ENCODE results near the gene SYNJ2.

Gene SYNJ2

DNA sequence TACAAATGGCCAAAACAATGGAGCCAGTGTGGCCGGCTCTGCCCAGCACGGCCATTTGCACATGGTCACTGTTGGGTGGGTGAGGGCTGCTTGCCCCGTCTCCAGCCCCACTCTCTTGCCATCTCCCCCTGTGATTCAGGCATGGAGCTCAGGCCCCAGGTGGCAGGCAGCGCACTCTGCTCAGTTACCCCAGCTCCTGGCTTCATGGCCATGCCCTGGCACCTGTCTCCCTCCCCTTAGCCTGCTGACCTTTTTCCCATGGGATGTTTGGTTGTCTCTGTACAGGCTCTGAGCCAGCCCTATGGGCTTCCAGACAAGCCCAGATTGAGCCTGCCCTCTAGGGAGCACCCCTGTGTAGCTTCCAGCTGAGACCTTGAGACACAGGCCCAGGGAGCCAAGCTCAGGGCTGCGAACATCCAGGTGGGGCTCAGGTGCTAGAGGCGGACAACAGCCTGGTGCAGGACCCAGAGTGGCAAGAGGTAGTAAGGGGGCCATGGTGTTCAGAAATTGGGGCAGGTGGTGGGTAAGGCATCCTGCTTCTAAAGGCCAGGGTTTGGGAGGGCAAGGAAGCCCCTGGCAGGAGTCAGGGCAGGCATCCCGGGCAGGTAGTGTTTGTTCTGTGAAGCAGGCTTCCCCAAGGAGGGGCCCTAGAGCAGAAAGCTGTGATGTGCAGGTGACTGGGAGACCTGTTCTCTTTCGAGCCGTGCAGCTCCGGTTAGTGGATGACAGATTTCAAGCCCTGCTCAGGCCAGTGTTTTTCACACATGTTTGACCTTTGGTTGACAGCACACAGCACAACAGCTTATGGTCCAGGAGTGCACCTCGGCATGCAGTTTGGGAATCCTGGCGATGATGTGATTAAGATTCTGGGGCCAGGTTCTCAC lies 17.7 kb downstream of the SYNJ2 start:
- DNase-seq = no peak

DNA sequence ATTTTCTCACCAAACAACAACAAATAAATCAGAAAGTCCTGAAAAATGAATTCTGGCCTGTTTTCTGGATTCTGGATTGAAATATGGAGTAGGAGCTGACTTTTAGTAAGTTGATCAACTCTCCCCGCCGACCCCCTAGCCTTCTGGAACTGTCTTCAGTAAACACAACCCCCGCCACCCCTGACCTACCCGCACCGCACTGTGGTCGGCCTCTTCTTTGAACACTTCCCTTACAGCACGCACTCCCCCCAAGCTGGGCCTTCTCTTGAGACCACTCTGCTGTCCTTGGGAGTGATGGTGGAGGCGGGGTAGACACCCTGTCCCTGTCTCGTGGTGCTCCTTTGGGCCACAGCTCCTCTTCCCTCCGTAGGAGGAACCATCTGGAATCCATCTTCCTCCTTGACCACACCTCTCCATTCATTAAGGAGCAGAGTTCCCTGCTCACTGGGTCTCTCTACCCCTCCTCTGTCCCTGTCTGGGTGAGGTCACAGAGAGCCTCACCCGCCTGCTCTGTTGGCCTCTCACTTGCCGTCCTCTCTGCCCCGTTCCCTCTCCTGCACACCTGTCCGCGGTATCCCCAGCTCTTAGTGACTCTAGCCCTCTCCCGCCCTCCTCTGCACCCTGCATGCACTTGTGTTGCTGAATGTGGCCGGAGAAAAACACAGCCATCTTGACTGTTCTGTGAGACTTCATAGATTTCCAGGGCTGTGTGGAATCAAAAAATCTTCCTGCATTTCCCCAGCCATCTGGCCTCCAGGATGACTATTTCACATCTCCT lies 19.1 kb downstream of the SYNJ2 start:
- no peak for DNase-seq

DNA sequence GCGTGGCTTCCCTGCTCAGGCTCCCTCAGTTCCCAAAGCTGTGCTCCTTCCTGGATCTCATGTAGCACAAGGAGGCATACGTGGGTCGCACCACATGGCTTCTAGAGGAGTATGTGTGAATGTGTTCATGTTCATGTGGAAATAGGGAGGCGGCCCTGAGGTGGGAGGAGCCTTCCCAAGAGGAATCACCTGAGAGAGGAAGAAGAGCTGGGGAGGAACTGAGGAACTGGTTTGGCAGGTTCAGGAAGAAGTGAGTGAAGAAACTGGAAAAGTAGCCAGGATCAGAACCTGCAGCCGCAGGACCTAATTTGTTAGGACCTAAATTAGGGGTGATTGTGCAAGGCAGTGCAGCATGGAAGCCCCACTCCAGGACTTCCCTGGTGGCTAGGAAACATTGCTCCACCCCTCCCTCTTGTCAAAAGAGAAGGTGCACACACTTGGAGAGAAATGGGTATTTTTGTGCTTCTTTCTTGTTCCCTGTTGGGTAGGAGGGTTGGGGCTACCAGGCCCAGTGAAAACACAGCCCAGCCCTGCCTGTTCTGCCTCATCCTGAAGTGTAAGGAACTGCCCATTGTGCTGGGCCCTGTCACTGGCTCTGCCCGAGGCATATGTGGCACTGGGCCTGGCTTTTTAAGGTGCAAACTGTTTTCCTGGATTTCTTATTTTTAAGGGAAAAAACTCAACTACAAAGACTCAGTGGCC lies 20.7 kb downstream of the SYNJ2 start:
- no peak for DNase-seq

DNA sequence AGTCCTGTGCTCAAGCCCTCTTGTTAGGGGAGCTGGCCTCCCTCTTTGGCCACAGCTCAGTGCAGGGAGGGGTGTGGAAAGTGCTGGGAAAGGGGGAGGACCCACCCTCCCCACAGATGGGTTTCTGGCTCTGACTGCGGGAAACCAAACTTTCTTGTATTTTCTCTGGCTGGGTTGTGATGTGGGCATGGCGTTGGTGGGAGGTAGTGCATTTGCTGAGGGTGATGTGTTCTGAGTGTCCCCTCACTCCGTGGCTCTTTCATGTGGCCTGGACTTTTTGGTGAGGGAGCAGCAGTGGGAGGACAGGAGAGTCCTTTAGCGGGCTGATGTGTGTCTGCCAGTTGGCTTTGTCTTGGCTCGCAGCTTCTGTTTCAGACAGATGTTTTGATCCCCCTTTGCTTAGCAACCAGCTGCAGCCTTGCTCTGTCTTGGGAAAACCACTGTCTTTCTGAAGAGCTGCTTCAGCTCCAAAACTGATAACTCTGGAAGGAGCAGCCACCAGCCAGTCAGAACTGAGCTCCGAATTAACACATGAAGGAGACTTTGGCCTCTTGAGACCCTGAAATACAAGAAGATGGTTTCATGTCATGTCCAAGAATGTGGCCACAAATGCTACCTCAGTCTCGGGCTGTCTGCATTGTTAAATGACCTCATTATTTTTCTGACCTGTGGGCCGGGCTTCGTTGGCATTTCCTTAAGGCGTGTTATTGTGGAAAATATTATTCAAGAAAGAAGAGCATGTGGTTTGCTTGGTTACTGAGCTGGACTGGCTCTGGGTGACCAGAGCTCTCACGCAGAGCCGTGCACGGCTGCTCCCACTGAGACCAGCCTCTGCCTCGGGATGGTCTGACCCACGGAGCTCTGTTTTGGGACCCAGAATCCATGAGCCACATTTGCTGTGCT lies 21.5 kb downstream of the SYNJ2 start:
- no peak for DNase-seq

DNA sequence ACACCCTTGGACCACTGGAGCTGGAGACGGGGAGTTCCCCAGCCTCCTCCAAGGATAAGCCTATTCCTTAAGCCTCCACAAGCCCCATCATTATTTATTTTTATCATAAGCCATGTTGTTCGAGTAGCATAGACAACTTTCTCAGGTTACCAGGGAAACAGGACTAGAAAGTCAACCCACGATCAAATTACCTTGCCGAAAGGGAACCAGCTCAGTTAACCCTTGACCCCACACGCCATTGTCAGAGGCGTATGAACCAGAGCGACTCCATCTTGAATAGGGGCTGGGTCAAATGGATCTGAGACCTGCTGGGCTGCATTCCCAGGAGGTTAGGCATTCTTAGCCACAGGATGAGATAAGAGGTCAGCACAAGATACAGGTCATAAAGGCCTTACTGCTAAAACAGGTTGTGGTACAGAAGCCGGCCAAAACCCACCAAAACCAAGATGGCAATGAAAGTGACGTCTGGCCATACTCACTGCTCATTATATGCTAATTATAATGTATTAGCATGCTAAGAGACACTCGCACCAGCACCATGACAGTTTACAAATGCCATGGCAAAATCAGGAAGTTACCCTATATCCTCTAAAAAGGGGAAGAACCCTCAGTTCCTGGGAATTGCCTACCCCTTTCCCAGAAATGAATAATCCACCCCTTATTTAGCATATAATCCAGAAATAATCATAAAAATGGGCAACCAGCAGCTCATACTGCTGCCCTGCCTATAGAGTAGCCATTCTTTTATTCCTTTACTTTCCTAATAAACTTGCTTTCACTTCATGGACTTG lies 22.4 kb downstream of the SYNJ2 start:
- DNase-seq = no peak

DNA sequence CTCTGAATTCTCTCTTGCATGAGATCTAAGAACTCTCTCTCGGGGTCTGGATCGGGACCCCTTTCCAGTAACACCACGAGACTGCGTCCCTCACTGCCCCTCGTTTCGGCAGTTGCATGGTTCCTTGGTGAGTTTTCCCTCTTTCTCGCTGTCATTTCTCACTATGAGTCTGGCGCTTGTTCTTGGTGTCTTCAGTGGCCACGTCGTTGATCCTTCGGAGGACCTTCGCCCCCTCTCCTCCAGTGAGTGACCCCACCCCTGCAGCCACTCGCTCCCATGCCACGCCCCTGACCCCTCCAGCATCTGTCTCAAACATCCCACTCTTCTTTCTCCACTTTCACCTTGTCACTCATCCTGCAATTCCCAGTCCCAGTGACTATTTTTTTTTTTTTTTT lies 23.0 kb downstream of the SYNJ2 start:
- no peak for DNase-seq

DNA sequence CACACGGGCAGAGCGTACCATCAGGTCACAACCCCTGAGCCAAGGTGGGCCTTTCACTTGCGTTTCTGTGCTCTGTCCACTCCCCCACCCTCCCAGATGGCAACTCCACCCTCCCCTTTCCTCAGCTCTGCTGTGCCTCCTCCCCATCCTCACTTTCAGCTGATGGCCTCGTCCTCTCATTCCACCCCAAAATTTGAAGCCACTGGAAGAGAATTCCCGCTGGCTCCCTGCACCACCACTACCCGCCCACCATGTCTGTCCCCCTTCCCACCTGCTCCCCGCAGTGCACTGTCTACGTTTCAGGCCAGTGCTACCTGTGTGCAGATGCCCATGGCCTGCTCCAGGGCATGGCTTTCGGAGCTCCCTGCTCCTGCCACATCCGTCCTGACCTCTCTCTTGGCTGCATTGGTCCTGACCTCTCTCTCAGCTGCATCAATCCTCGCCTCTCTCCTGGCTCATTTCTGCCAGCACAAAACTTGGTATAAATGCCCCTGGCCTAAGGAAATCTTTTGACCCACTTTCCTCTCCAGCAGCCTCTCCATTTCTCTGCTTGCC lies 24.0 kb downstream of the SYNJ2 start:
- no peak for DNase-seq

DNA sequence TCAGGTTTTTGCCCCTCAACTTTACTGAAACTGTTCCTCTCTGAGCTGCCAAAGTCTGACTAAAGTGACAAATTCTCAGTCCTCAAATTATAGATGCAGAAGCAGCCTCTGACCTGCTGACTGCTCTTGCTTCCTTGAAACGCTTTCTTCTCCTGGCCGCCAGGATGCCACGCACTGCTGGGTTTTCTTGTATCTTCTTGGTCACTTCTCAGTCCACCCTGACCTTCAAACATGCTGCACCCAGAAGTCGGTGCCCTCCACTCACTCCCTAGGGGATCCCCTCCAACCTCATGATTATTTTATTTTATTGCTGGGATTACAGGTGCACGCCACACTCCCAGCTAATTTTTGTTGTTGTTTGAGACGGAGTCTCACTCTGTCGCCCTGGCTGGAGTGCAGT lies 24.7 kb downstream of the SYNJ2 start:
- no peak for DNase-seq

DNA sequence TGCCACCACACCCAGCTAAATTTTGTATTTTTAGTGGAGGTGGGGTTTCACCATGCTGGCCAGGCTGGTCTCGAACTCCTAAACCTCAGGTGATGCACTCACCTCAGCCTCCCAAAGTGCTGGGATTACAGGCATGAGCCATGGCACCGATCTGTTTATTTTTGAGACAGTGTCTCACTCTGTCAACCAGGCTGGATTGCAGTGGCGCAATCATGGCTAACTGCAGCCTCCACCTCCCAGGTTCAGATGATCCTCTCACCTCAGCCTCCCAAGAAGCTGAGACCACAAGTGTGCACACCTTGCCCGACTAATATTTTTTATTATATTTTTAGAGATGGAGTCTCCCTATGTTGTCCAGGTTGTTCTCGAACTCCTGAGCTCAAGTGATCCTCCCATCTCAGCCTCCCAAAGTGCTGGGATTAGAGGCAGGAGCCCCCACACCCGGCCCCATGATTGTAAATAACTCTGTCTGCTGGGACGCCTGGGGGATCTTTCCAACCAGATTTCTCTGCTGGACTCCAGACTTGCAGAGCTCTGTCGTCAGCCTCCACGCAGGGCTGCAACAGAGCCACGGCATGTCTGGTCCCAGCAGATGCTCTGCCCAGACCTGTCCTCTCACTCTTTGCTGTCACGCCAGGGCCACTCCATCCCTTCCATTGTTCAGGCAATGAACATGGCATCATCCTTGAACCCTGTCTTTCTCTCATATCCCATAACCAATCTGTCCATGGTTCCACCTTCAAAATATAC lies 25.3 kb downstream of the SYNJ2 start:
- DNase-seq = no peak

DNA sequence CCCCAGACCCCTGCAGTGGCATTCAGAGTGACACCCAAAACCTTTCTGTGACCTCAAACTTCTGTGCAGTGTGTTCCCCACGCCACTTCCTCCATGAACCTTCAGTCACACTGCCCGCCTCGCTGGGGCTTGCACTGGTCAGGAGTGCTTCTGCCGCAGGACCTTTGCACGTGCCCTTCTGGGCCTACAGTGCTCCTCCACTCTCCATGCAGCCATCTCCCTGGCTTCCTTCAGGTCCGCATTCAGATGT lies 27.1 kb downstream of the SYNJ2 start:
- DNase-seq = no peak

DNA sequence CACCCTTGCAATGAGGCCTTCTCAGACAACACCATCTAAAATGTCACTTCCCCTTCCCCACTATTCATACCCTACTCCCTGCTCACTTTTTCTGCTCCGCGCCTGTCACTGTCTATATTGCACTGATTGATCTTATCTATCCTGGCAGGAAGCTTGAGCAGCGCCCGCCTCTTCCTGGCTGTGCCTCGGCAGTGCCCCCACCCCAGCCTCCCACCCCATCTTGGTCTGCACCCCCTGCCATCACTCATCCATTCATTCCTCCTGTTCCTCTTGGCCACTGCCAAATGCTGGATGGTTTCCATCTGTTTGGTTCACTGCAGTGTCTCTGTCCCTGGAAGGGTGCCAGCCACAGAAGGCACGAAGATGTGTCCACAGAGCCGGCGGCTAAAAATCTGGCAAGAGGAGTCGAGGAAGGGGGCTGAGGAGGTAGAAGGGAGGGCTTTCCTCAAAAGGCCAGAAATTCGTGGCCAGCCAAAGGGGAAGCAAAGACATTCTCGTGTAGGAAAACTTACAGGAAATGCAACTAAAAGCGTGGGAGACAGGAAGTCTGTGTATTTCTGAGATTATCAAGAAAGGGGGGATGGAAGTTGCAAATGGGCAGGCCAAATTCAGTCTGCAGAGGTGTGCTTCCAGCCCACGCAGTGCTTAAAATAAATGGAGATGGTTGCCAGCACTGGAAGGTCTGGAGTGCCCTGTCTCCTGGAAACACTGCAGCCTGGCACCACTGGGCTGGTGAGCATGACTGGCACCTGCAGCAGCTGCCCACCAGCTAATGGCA lies 27.6 kb downstream of the SYNJ2 start:
- peak; percentile 62 to 77 for DNase-seq

DNA sequence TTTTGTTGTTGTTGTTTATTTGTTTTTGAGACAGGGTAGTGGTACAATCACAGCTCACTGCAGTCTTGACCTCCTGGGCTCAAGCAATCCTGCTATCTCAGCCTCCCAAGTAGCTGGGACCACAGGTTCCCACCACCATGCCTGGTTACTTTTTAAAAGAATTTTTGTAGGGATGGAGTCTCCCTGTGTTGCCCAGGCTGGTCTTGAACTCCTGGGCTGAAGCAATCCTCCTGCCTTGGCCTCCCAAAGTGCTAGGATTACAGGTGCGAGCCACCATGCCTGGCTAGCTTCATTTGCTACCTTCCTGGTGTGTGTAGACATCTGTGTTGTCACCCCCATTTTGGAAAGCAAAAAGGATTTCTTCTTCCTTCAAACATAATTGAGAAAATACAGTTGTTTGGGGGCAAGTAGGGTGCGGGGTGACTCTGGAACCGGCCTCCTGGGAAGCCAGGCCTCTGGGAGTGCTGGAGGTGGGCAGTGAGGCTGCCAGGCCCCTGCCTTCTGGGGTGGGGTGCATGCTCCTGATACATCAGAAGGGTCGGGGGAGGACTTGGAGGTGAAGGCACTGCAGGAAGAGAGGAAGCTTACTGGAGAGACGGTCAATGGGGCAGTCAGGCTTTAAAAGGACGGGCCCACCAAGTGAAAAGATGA lies 28.4 kb downstream of the SYNJ2 start:
- DNase-seq = no peak

DNA sequence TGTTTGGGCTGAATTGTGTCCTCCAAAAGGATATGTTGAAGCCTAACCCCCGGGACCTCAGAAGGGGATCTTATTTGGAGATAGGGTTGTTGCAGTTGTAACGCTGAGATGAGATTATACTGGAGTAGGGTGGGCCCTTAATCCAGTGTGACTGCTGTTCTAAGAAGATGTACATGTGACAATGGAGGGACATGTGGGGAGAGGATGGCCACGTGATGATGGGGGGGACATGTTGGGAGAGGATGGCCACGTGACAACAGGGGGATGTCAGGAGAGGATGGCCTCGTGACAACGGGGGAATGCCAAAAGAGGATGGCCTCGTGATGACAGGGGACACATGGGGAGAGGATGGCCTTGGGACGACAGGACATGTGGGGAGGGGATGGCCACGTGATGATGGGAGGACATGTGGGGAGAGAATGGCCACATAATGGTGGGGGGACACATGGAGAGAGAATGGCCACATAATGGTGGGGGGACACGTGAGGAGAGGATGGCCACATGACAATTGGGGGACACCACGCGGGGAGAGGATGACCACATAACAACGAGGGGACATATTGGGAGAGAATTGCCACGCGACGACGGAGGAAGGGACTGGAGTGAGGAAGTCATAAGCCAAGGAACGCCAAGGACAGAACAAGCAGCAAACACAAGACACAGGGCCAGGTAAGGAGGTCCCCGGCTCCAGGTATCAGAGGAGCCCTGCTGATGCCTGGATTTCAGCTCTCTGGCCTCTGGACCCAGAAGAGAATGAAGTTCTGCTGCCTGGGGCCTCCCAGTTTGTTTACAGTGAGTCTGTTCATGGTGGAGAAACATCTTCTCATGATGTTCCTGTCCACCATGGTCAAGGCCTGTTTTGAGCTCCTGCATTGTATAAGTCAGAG lies 29.2 kb downstream of the SYNJ2 start:
- DNase-seq = no peak

DNA sequence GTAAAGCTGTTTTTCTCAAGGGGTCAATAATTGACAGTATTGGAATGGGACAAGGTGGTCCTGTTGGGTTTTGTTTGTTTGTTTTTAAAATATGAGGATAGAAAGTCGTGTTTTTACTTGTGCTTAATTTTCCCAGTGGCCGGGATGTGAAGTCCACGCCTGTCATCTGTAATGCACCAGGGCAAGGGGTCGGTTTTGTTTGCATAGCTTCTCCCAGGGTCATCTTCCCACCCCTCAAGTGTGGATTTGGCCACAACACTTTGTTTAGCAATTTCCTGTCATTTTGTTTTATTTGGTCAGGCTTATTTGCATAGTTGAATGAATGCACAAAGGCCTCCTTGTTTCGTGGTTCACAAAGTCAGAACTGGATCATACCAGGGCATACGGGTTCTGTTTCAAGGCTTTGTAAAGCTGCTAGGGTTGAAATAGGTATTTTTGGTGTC lies 29.8 kb downstream of the SYNJ2 start:
- DNase-seq = no peak

DNA sequence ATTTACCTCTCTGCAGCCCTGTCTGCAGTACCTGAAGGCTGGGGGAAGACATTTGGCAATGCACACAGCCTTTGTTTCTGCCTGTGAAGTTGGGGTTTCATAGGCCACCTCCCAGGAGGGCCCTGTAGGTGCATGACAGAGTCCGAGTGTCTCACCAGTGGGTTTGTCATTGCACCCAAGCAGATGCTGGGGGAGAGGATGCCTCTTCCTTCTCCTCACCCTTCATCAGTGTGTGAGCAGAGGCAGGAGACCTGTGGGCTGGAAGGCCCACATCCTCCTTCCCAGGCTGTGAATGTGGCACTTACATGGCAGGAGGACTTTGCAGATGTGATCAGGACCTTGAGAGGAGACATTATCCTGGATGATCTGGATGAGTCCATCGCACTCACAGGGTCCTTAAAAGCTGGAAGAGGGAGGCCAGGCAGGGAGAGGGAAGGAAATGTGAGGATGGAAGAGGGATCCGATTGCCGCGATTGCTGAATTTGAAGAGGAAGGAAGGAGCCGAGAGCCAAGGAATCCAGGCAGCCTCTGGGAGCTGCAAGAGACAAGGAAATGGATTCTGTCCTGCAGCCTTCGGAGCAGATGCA lies 30.4 kb downstream of the SYNJ2 start:
- DNase-seq = no peak

DNA sequence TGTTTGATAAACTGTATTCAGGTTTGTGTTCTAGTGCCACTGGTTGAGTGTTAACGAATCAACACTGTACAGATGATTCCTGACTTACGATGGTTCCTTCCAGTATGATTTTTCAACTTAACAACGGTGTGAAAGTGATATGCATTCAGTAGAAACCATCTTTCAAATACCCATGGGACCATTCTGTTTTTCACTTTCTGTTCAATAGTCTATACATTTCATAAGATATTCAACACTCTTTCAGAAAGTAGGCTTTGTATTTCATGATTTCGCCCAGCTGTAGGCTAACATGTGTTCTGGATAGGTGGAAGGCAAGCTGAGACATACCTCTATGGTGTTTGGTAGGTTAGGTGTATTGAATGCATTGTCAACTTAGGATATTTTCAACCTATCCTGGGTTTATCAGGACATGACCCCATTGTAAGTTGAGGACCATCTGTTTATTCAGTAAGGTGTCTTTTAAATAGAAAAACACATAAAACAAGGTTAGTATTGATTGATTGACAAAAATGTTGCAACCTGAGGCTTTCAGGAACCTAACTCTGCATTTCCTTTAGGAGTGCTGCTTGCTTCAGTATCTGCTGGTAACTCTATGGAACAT lies 32.3 kb downstream of the SYNJ2 start:
- no peak for DNase-seq

DNA sequence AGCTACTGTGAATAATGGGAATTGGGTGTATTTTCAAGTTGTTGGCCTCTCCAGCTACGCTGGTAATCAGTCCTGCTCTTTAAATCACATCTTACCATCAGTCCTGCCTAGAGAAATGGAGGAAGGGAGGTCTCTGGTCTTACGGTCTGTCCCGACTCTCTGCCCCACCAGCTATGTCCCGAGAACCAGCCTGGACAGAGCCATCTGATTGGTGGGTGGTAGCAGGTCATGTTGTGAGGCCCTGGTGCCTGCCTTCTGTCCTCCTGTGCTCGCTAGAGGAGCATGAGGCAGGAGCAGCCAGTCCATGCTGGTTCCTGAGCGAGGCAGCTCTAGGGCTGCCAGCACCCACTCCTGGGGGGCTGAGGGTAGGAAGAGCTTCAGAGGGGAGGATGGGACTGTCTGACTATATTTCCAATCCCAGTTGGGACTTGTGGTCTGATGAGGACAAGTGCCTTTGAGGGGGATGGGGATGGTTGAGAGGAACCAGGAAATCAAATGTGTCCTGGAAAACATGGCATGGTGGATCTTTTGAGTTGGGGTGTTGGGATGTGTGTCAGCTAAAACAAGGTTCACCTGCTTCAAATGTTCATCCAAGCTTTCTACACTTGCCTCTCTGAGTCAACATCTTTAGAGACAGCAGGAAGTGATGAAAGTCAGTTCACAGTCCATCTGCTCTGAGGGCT lies 33.0 kb downstream of the SYNJ2 start:
- DNase-seq = no peak

Data from NCI-H2081 (cell line).